NT2/D1 (cell line): ENCODE results near the gene CEBPG.

ENCODE experiments used
- YY1 ChIP-seq: IDR thresholded peaks from 2 replicates; pipeline ENCODE4 v1.6.1; 2011; ENCODE audit not compliant: insufficient read length, insufficient read depth
- ZNF274 ChIP-seq: IDR thresholded peaks from 2 replicates; pipeline ENCODE4 v1.6.1; 2011; ENCODE audit warnings: mild to moderate bottlenecking, low read depth, low read length

- TF ChIP-seq YY1, result no peak
- no peak for TF ChIP-seq ZNF274
Measured at GRCh38 chr19:33426621-33427361, 53.3 kb downstream of the CEBPG start.
